A549 (cell line): ENCODE measurements around the gene ATP6V0A1. TPM values are rescaled to one million over a fixed set of nuclear protein-coding genes. Genes with fewer than 3 reads are reported as not detected.
"Not testable (repeated sequence)": the region's sequence is repeated elsewhere in the genome, so short reads cannot be mapped to it uniquely, and the experiment has no call there.

Source experiments
- ATAC-seq, 2 experiments: fragments of 200-7000 bp in 1 of 2; fragments of >200 bp in 1 of 2; cut with Nextera tagmentation in 1 of 2; cut with Tn5 transposase in 1 of 2; 3 replicates each; pipeline versions ENCODE4 v1.8.0 to v1.9.1; 2018 to 2020; ENCODE audit warnings: mild to moderate bottlenecking in 1 of 2, moderate library complexity in 1 of 2
- CTCF ChIA-PET: fragments of 300-600 bp; sonication (Branson Sonifier 250); formaldehyde crosslinking; extraction: SDS; loops from one replicate; lab custom pipeline; 2021; ENCODE audit warnings: antibody characterized with exemption, inconsistent platforms; lab: Yijun Ruan, JAX
- POLR2A ChIA-PET: fragments of 350-600 bp; formaldehyde crosslinking; extraction: SDS; loops from one replicate; lab custom pipeline; 2021; ENCODE audit warnings: antibody characterized with exemption, inconsistent platforms; lab: Yijun Ruan, JAX
- DNase-seq, 2 experiments: peaks; one replicate each; pipeline versions ENCODE4 v3.0.0 to v3.0.0-alpha.2; 2011 to 2016; ENCODE audit warnings: low read depth in 1 of 2, low spot score in 1 of 2
- FAIRE-seq: peaks from 2 replicates; lab custom pipeline; 2011; peaks lifted over from hg19 to GRCh38; lab: Jason Lieb, UNC
- H3K27ac ChIP-seq, 2 experiments: fragments of >200 bp; sonication (Bioruptor Twin); formaldehyde crosslinking; 3 replicates each; pipeline ENCODE4 v1.5.1; 2016 to 2017
- H3K4me1 ChIP-seq: fragments of >200 bp; sonication (Bioruptor Twin); formaldehyde crosslinking; 3 replicates; pipeline ENCODE4 v1.6.1; 2016
- H3K4me2 ChIP-seq: fragments of >200 bp; sonication (Bioruptor Twin); formaldehyde crosslinking; 3 replicates; pipeline ENCODE4 v1.6.1; 2016
- H3K4me3 ChIP-seq: fragments of >200 bp; sonication (Bioruptor Twin); formaldehyde crosslinking; 3 replicates; pipeline ENCODE4 v1.5.1; 2016
- H3K9me3 ChIP-seq: fragments of >200 bp; sonication (Bioruptor Twin); formaldehyde crosslinking; 3 replicates; pipeline ENCODE4 v1.6.1; 2016
- CHD4 ChIP-seq: fragments of 200-600 bp; sonication (generic); IDR thresholded peaks from 2 replicates; pipeline ENCODE4 v1.6.1; 2016; ENCODE audit warnings: antibody characterized with exemption, mild to moderate bottlenecking, borderline replicate concordance
- EP300 ChIP-seq, 2 experiments: fragments of >200 bp; sonication (Bioruptor Twin); formaldehyde crosslinking; IDR thresholded peaks; 2 replicates in 1 of 2; 3 replicates in 1 of 2; pipeline ENCODE4 v1.6.1; 2016 to 2017
- FOXS1 ChIP-seq: fragments of 250-450 bp; sonication (Bioruptor Pico); IDR thresholded peaks from 2 replicates; pipeline ENCODE4 v1.5.0; 2020; ENCODE audit warnings: mild to moderate bottlenecking, moderate library complexity
- HOXA7 ChIP-seq: fragments of 250-450 bp; sonication (Bioruptor Pico); IDR thresholded peaks from 2 replicates; pipeline ENCODE4 v1.5.0; 2020; ENCODE audit warnings: mild to moderate bottlenecking, moderate library complexity
- JUNB ChIP-seq: fragments of >200 bp; sonication (Bioruptor Twin); formaldehyde crosslinking; IDR thresholded peaks from 2 replicates; pipeline ENCODE4 v1.6.1; 2016
- KDM1A ChIP-seq: fragments of 200-600 bp; sonication (generic); IDR thresholded peaks from 2 replicates; pipeline ENCODE4 v1.6.1; 2016; ENCODE audit warnings: low read depth, mild to moderate bottlenecking
- KDM5A ChIP-seq: fragments of 200-600 bp; sonication (generic); IDR thresholded peaks from 2 replicates; pipeline ENCODE4 v1.6.1; 2016; ENCODE audit warnings: antibody characterized with exemption, mild to moderate bottlenecking
- MAZ ChIP-seq: fragments of 150-350 bp; IDR thresholded peaks from 2 replicates; pipeline ENCODE4 v1.6.1; 2014; ENCODE audit warnings: antibody characterized with exemption, low read depth, low read length, borderline replicate concordance
- RARB ChIP-seq: fragments of 250-450 bp; sonication (Bioruptor Pico); IDR thresholded peaks from 2 replicates; pipeline ENCODE4 v1.8.0; 2021; ENCODE audit warnings: mild to moderate bottlenecking, moderate library complexity
- RFX5 ChIP-seq: fragments of 450-650 bp; IDR thresholded peaks from 2 replicates; pipeline ENCODE4 v1.7.1; 2014; ENCODE audit warnings: antibody characterized with exemption, mild to moderate bottlenecking, moderate library complexity
- TFCP2L1 ChIP-seq: fragments of 250-450 bp; sonication (Bioruptor Pico); IDR thresholded peaks from 2 replicates; pipeline ENCODE4 v1.5.0; 2021; ENCODE audit warnings: mild to moderate bottlenecking
- WGBS: methylation state at CpG from one replicate; pipeline ENCODE4 v1.1.6; 2017; ENCODE audit errors: missing lambda C conversion rate; 5-methylcytosine and 5-hydroxymethylcytosine counted together
- polyA plus RNA-seq, 4 experiments: library from polyadenylated mRNA; depleted of rRNA in 3 of 4; stranded (reverse); fragments of >200 nt; fragmentation: RNase III in 1 of 4; extraction: RNeasy Plus Mini Kit Qiagen cat#74134 plus additional on column Dnase treatment in 1 of 4; gene quantifications; 2 replicates in 3 of 4; 3 replicates in 1 of 4; pipeline ENCODE4 v1.2.3, GENCODE V29; 2011 to 2017
- TF ChIP-seq, protein P1 (sequence below): IDR thresholded peaks from 2 replicates; pipeline ENCODE4 v1.6.1; 2012; ENCODE audit warnings: low read depth, borderline replicate concordance
- TF ChIP-seq, protein P2 (sequence below): fragments of >200 bp; sonication (Bioruptor Twin); formaldehyde crosslinking; IDR thresholded peaks from 3 replicates; pipeline ENCODE4 v1.5.1; 2016

The ATP6V0A1 gene
- polyA plus RNA-seq, 2 of the 4 experiments (the other 2 are of a cell fraction), result 27.3 to 33.7 TPM

DNA sequence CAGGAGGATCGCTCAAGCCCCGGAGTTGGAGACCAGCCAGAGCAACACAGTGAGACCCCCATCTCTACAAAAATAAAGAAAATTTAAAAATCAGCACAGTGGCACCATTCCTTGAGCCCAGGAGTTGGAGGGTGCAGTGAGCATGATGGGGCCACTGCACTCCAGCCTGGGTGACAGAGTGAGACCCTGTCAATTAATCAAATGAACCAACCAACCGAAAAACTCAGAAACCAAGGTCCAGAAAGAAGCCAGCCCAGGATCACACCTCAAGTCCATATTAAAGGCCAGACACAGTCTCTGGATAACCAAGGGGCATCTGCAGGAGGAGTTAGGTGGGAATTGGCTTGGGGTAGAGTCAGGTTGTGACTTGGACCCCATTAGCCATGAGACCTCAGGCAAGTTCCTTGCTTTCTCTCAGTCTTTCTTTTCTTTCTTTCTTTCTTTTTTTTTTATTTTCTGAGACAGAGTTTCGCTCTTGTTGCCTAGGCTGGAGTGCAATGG, 96.5 kb downstream of the ATP6V0A1 start:
- peaks cover 17% of the 10 kb centered on the region for H3K4me1 ChIP-seq
- no peak for TF ChIP-seq EP300 (IDR thresholded peaks at IDR 0.05)
- no peak for TF ChIP-seq RFX5
- no peak for TF ChIP-seq RARB (CRISPR knock-in tag)
- no peak for TF ChIP-seq FOXS1 (CRISPR knock-in tag)
- TF ChIP-seq KDM5A, result no peak
- no peak for TF ChIP-seq HOXA7 (CRISPR knock-in tag)
- TF ChIP-seq, protein P1, sequence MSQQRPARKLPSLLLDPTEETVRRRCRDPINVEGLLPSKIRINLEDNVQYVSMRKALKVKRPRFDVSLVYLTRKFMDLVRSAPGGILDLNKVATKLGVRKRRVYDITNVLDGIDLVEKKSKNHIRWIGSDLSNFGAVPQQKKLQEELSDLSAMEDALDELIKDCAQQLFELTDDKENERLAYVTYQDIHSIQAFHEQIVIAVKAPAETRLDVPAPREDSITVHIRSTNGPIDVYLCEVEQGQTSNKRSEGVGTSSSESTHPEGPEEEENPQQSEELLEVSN, result no peak
- no peak for TF ChIP-seq TFCP2L1 (CRISPR knock-in tag)
- TF ChIP-seq, protein P2, sequence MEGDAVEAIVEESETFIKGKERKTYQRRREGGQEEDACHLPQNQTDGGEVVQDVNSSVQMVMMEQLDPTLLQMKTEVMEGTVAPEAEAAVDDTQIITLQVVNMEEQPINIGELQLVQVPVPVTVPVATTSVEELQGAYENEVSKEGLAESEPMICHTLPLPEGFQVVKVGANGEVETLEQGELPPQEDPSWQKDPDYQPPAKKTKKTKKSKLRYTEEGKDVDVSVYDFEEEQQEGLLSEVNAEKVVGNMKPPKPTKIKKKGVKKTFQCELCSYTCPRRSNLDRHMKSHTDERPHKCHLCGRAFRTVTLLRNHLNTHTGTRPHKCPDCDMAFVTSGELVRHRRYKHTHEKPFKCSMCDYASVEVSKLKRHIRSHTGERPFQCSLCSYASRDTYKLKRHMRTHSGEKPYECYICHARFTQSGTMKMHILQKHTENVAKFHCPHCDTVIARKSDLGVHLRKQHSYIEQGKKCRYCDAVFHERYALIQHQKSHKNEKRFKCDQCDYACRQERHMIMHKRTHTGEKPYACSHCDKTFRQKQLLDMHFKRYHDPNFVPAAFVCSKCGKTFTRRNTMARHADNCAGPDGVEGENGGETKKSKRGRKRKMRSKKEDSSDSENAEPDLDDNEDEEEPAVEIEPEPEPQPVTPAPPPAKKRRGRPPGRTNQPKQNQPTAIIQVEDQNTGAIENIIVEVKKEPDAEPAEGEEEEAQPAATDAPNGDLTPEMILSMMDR, result no peak
- TF ChIP-seq, all 56 proteins: peak for 0
- Histone ChIP-seq H3K4me2 (peak overlapping the region; percentile 92), H3K9me3 (no peaks in the 10 kb centered on the region), H3K4me3 (peak overlapping the region; percentile 87), H3K27ac (peak overlapping the region; percentile 94)
- ATAC-seq, result peak in 1 of 2 experiments; percentile 3; a peak in 3 of 6 replicates
- no peak for FAIRE-seq
- DNase-seq, result no peak
- POLR2A ChIA-PET, result interaction anchor here (0.7 to 1.8 kb wide), 6 partner anchors 11 to 443 kb away, joined by 3 to 7 read pairs (median 4); partner anchors contain the start of genes MLX, NAGLU, PSMC3IP and RPL27
- WGBS, result 28% methylated on average over 4 of the region's 4 CpGs
- CTCF ChIA-PET, result interaction anchor here (0.8 to 2.0 kb wide), 3 partner anchors 15 to 230 kb away, joined by 3 to 9 read pairs (median 5); partner anchors contain the start of gene PSMC3IP

DNA sequence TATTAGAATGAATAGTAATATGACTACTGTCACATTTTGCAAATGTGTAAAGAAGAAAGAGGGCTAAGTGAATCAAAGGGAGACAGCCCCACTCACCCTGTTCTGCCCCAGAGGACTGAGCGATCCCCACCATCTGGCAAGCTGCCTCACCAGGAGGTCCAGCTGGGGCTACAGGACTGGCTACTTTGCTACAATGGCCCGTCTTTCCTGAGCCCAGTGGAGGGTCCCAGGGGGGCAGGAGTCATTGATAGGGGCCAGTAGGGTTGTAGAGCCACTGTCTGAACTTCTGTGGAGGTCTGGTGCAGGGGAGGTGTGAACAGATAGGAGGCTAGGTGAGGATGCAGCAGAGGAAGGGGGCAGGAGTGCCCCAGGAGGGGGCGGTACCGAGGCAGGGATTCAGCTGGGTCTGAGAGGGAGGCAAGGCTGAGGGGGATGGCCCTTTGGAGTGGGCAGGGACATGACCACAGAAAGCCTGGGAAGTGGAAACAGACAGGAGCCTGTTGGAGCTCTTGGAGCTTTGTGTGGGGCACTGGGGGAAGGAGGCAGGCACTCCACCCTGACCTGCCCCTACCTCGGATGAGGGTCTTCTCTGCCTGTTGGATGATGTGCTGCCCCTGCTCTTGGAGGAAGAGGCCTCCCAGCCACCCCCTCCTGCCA, 97.4 kb downstream of the ATP6V0A1 start:
- H3K27ac ChIP-seq, H3K4me2 ChIP-seq, H3K4me3 ChIP-seq, POLR2A ChIA-PET, H3K9me3 ChIP-seq, CTCF ChIA-PET: not testable (repeated sequence)
- 66% methylated on average over 5 of the region's 5 CpGs for WGBS
- FAIRE-seq (peak; percentile 91), DNase-seq (peak in 1 of 2 experiments; percentile 64), ATAC-seq (peak; percentile 55 to 78)
- TF ChIP-seq, protein P2, result 0 out of 3 replicates have a peak, but pooled peaks have one; percentile 12
- peaks cover 18% of the 10 kb centered on the region for H3K4me1 ChIP-seq

DNA sequence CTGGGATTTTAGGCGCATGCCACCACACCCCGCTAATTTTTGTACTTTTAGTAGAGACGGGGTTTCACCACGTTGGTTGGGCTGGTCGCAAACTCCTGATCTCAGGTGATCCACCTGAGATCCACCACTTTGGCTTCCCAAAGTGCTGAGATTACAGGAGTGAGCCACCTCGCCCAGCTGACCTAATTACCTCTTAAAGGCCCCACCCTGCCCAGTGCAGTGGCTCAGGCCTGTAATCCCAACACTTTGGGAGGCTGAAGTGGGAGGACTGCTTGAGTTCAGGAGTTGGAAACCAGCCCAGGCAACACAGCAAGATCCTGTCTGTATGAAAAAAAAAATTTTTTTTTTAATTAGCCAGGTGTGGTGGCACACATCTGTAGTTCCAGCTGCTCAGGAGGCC, 100.4 kb downstream of the ATP6V0A1 start:
- H3K27ac ChIP-seq, result no peak overlapping the region
- 93% methylated on average over 6 of the region's 6 CpGs for WGBS
- DNase-seq, result no peak
- no peaks in the 10 kb centered on the region for H3K9me3 ChIP-seq
- ChIA-PET CTCF (interaction anchor here (0.7 to 3.1 kb wide), 7 partner anchors 9 to 596 kb away, joined by 3 to 18 read pairs (median 4); partner anchors contain the start of genes NAGLU and PSMC3IP), POLR2A (interaction anchor here (0.9 kb wide), 1 partner anchor 11 kb away, joined by 3 read pairs; no protein-coding TSS in a partner anchor)
- no peak overlapping the region for H3K4me3 ChIP-seq
- no peak for TF ChIP-seq KDM1A
- TF ChIP-seq RARB (CRISPR knock-in tag), result no peak
- peaks cover 26% of the 10 kb centered on the region for H3K4me1 ChIP-seq
- no peak overlapping the region for H3K4me2 ChIP-seq
- no peak for FAIRE-seq
- no peak for ATAC-seq

DNA sequence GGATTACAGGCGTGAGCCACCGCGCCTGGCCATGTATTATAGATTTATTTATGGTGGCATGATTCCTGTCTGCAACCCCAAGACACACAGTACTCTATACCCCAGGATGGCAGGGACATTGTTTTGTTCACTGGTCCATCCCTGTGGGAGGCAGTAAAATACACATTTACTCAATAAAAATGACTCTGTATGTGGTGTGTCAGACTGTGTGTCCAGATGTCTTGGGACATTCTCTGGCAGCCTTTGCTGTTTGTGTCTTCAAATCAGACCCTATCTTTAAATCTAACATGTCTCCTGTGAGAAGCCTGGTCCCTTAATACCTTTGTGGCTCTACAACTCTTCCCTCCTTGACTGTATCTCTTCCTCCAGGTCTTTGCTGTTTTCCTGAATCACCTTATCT, 101.6 kb downstream of the ATP6V0A1 start:
- FAIRE-seq (no peak), ATAC-seq (no peak), DNase-seq (no peak)
- Histone ChIP-seq H3K27ac (no peak overlapping the region), H3K9me3 (no peaks in the 10 kb centered on the region), H3K4me2 (no peak overlapping the region), H3K4me3 (no peak overlapping the region), H3K4me1 (peaks cover 26% of the 10 kb centered on the region)
- no peak for TF ChIP-seq MAZ
- TF ChIP-seq JUNB, result no peak
- no peak for TF ChIP-seq KDM1A
- no peak for TF ChIP-seq CHD4
- ChIA-PET CTCF (interaction anchor here (1.4 to 1.5 kb wide), 2 partner anchors 12 to 98 kb away, joined by 3 to 4 read pairs; partner anchors contain the start of gene TUBG2), POLR2A (no interaction called here)
- WGBS, result 95% methylated on average over 3 of the region's 3 CpGs
